Posterior vena cava (tissue), 2 donors: ENCODE data around the gene MERTK. TPM values are rescaled to one million over a fixed set of nuclear protein-coding genes. Genes with fewer than 3 reads are reported as not detected.
"Not testable (repeated sequence)": the region's sequence is repeated elsewhere in the genome, so short reads cannot be mapped to it uniquely, and the experiment has no call there.

Experiments used
- DNase-seq: peaks from one replicate; pipeline ENCODE4 v3.0.0-alpha.2; 2020; ENCODE audit warnings: low spot score
- intact Hi-C, 2 donors: fragments of 100-400 bp; cut with DNase I; formaldehyde crosslinking; loops; one replicate each; pipeline versions ENCODE4 v1.14.1 to v1.14.2; 2022 to 2023
- long read RNA-seq, 2 donors: library from polyadenylated mRNA; unstranded; transcript quantifications; one replicate each; pipeline ENCODE4 v2.0.0, GENCODE V29; 2020 to 2021
- total RNA-seq, 2 donors: library from RNA; stranded (reverse); fragmentation: NEBNext Ultra II Directional; extraction: Animal tissue kit (Norgen Biotek cat#: 25700); gene quantifications; one replicate each; pipeline ENCODE4 v1.2.1, GENCODE V29; 2021
- donor health status: DM: yes; HTN: yes; CAD: no.
- donor health status: DM: yes; HTN: yes; CAD: no.

Gene MERTK
- 10 to 100 TPM; 34.2 to 37.5 TPM for total RNA-seq
- long read RNA-seq, donor 1, partial matches to known transcripts: 7 of 14 reads
- long read RNA-seq, donor 1, other reads (novel, unspliced or antisense): 5 of 14 reads
- long read RNA-seq, donor 2, partial matches to known transcripts: 4 of 5 reads
- long read RNA-seq, donor 2, other reads (novel, unspliced or antisense): 1 of 5 reads

GRCh38 chr2:111897924-111898702 lies at the start of gene MERTK:
Gene MERTK (plus strand): TSS chr2:111898607. CDS start chr2:111898736, 129 bp downstream.
- intact Hi-C loops: loop anchor here in 1 of 2 donors (5.0 kb wide), 1 partner anchor 149 kb away; no protein-coding TSS in a partner anchor
- DNase-seq: peak; percentile 95

- intact Hi-C loops, DNase-seq: not testable (repeated sequence)
Measured at GRCh38 chr2:111850646-111851045, 47.8 kb upstream of the MERTK start.

GRCh38 chr2:111852544-111852943 lies 45.9 kb upstream of the MERTK start:
- intact Hi-C loops, DNase-seq: not testable (repeated sequence)

GRCh38 chr2:111860005-111860404 lies 38.4 kb upstream of the MERTK start:
- DNase-seq, intact Hi-C loops: not testable (repeated sequence)

- DNase-seq, intact Hi-C loops: not testable (repeated sequence)
Measured at GRCh38 chr2:111865124-111865523, 33.3 kb upstream of the MERTK start.

- intact Hi-C loops, DNase-seq: not testable (repeated sequence)
Measured at GRCh38 chr2:111872806-111873205, 25.6 kb upstream of the MERTK start.

- intact Hi-C loops: no loop called here
- DNase-seq: peak; percentile 95
Measured at GRCh38 chr2:111883661-111884591, 14.5 kb upstream of the MERTK start, which contains the start of gene ANAPC1. Gene ANAPC1 (minus strand): TSS chr2:111884193. CDS start chr2:111880825, 3,368 bp downstream.

- intact Hi-C loops: no loop called here
- DNase-seq: no peak
Measured at GRCh38 chr2:111884592-111884964, 13.8 kb upstream of the MERTK start.

GRCh38 chr2:111896024-111896423 lies 2.4 kb upstream of the MERTK start:
- no peak for DNase-seq
- intact Hi-C loops: loop anchor here in 1 of 2 donors (5.0 kb wide), 1 partner anchor 151 kb away; no protein-coding TSS in a partner anchor

GRCh38 chr2:111896576-111896975 lies 1.8 kb upstream of the MERTK start:
- DNase-seq: no peak
- intact Hi-C loops: loop anchor here in 1 of 2 donors (5.0 kb wide), 1 partner anchor 151 kb away; no protein-coding TSS in a partner anchor

GRCh38 chr2:111897630-111897923 lies 830 bp upstream of the MERTK start:
- DNase-seq: no peak
- intact Hi-C loops: loop anchor here in 1 of 2 donors (5.0 kb wide), 1 partner anchor 150 kb away; no protein-coding TSS in a partner anchor

GRCh38 chr2:111898703-111899514 lies 502 bp downstream of the MERTK start:
- intact Hi-C loops: loop anchor here in 1 of 2 donors (5.0 kb wide), 1 partner anchor 148 kb away; no protein-coding TSS in a partner anchor
- peak; percentile 84 for DNase-seq

GRCh38 chr2:111900859-111901258 lies 2.5 kb downstream of the MERTK start:
- DNase-seq: no peak
- intact Hi-C loops: loop anchor here in 1 of 2 donors (10.0 kb wide), 1 partner anchor 84 kb away; no protein-coding TSS in a partner anchor

- no peak for DNase-seq
- intact Hi-C loops: loop anchor here in 1 of 2 donors (10.0 kb wide), 1 partner anchor 81 kb away; no protein-coding TSS in a partner anchor
Measured at GRCh38 chr2:111903516-111903915, 5.1 kb downstream of the MERTK start.

- intact Hi-C loops: loop anchor here in 1 of 2 donors (10.0 kb wide), 1 partner anchor 81 kb away; no protein-coding TSS in a partner anchor
- DNase-seq: no peak
Measured at GRCh38 chr2:111903930-111904439, 5.6 kb downstream of the MERTK start.

- intact Hi-C loops: loop anchor here in 1 of 2 donors (10.0 kb wide), 1 partner anchor 80 kb away; no protein-coding TSS in a partner anchor
- DNase-seq: no peak
Measured at GRCh38 chr2:111904726-111905474, 6.5 kb downstream of the MERTK start.

- intact Hi-C loops: loop anchor here in 1 of 2 donors (10.0 kb wide), 1 partner anchor 79 kb away; no protein-coding TSS in a partner anchor
- DNase-seq: not testable (repeated sequence)
Measured at GRCh38 chr2:111905475-111905869, 7.1 kb downstream of the MERTK start.
